GM12801 (cell line): ENCODE data around the gene MACROD2.

Experiments
- TF ChIP-seq, protein P1 (sequence below): IDR thresholded peaks from one replicate; pipeline ENCODE4 v1.5.1; 2011; ENCODE audit warnings: control low read depth; ENCODE audit not compliant: insufficient read length; ENCODE audit errors: extremely low read depth

MACROD2 gene

DNA sequence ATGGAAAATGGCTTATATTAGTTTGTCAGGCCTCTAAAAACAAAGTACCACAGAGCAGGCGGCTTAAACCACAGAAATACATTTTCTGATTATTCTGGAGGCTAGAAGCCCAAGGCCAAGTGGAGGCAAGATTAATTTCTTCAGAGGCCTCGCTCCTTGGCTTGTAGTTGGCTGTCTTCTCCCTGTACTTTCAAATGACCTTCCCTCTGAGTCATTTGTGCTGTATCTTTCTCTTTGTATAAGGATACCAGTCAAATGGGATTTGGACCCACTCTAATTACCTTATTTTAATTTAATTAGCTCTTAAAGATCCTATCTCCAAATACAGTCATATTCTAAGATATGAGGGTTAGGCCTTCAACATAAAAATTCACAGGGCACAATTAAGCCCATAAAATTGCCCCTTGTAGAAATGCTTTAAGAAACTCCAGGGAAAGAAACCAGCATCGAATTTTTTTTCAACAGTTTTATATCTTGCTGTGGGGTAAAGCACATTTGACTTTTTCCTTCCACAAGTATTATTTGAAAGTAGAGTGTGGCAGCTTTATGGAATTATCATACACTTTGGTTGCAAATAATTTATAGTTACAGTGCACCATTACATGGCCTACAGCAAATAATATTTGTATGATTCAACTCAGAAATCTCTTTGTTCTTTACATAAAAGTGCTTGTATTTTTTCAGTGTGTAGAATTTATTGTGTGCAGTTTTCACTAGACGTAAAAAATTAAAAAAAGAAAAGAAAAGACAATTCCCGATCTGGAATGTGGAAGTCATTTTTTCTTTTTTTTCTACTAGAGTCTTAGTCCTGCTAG, 1871.8 kb downstream of the MACROD2 start:
- TF ChIP-seq, protein P1, sequence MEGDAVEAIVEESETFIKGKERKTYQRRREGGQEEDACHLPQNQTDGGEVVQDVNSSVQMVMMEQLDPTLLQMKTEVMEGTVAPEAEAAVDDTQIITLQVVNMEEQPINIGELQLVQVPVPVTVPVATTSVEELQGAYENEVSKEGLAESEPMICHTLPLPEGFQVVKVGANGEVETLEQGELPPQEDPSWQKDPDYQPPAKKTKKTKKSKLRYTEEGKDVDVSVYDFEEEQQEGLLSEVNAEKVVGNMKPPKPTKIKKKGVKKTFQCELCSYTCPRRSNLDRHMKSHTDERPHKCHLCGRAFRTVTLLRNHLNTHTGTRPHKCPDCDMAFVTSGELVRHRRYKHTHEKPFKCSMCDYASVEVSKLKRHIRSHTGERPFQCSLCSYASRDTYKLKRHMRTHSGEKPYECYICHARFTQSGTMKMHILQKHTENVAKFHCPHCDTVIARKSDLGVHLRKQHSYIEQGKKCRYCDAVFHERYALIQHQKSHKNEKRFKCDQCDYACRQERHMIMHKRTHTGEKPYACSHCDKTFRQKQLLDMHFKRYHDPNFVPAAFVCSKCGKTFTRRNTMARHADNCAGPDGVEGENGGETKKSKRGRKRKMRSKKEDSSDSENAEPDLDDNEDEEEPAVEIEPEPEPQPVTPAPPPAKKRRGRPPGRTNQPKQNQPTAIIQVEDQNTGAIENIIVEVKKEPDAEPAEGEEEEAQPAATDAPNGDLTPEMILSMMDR: no peak

DNA sequence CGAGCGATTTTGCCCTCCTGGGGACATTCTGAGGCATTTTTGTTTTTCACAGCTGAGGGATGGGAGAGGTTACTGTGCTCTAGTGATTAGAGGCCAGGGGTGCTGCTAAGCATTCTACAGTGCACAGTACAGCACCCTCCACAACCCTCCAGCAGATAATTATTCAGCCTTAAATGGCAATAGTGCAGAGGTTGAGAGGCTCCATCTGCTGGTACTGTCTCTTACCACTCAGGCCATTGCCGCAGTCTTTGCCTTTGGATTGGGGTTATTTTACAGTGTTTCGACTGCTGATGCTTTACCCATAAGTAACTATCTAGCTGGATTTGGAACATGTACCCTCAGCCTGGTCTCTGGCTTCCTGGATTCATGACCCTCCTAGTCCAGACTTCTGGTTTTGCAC, 1872.6 kb downstream of the MACROD2 start:
- TF ChIP-seq, protein P1: no peak

DNA sequence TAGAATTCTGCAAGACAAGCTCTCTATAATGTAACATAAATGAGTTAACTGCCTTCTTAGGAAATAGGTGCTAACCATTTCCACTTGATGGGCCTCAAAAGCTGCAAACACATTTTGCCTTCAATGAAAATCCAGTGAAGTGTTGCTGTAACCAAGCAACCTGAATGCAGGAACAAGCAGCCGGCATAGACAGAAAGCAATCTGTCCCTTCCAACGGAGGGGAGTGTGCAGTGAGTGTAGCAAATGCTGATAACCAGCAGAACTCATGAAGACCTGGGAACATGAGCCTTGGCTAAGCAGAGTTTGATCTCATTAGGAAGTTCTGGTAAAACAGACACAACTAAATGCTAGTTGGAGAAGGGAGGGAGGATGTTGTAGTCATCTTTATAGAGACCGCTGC, 1880.1 kb downstream of the MACROD2 start:
- TF ChIP-seq, protein P1: no peak

DNA sequence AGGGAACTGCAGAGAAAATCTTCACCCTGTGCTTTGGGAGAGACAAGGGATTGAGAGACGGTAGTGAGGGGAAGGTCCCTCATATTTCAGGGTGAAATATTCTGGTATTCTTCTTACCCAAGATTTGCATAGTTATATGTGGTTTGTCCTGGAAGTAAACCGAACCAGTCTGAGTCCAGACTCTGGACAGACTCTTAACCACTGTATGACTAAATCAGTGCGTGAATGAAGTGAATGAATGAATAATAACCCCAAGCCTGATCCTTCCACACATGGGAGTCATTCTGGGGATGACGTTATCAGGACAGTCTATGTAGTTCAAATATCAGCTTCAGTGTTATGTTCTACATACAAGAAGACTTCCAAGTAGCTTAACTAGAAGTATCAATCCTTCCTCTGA, 1887.2 kb downstream of the MACROD2 start:
- TF ChIP-seq, protein P1: no peak

DNA sequence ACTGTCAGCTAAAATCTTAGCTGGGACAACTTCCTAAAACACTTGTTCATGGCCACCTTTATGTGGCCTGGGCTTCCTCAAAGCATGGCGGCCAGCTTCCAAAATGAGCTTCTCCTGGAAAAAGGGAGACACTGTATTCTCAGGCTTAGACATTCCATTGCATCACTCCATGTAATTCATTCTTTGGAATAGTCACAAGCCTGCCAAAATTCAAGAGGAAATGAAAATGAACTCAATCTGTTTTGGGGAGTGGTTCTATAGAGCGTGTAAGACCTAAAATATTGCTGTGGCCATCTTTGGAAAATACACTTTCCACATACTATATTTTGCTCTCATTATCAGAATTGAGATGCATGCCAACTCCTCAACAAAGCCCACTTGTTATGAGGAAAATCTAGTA, 1890.9 kb downstream of the MACROD2 start:
- TF ChIP-seq, protein P1: no peak

DNA sequence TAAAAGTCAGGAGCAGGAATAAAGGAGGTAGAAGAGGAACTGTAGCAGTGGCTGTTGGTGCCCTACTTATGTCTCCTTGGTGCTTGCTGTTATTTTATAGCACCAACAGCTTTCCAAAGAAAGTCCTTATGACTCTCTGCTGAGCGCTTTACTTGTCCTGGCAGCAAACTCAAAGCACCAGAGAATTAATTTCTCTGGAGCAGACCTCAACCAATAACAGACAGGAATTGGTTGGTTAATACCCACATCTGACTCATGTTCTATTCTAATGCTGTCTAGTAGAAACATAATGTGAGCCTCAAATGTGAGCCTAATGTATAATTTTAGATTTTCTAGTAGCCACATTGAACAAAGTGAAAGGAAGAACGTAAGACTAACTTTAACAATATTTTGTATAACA, 1892.1 kb downstream of the MACROD2 start:
- TF ChIP-seq, protein P1: no peak

DNA sequence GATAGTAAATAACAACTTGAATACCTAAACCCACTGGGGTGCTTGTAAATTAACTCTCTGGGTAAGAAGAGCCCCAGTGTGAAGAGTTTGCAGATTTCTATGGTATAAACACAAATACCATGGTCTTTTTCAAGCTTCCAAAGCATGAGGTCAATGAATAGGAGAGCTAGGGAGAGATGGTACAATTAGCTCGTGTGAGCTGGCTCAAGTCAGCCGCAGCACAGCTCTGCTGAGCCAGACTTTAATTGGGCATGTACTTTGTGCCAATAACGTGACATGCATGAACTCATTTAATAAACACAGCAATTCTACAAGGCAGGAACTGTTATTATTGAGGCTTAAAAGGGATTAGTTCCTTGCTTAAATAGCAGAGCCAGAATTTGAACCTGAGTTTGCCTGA, 1893.7 kb downstream of the MACROD2 start:
- TF ChIP-seq, protein P1: no peak
